IPS-20b (cell line): ENCODE results near the gene LOC101059915.
"Not testable (repeated sequence)": the region's sequence is repeated elsewhere in the genome, so short reads cannot be mapped to it uniquely, and the experiment has no call there.

Experiments used
- H3K27ac ChIP-seq: one replicate; pipeline ENCODE4 v1.5.1; 2013; ENCODE audit warnings: low read length
- H3K27me3 ChIP-seq: 2 replicates; pipeline ENCODE4 v1.6.1; 2013; ENCODE audit warnings: mild to moderate bottlenecking, low read length, inconsistent platforms; ENCODE audit not compliant: insufficient read depth
- H3K36me3 ChIP-seq: 2 replicates; pipeline ENCODE4 v1.6.1; 2013; ENCODE audit warnings: low read depth, mild to moderate bottlenecking, inconsistent platforms, low read length, moderate library complexity; ENCODE audit not compliant: insufficient read depth
- H3K4me1 ChIP-seq: 2 replicates; pipeline ENCODE4 v1.6.1; 2013; ENCODE audit warnings: mild to moderate bottlenecking, control low read depth, inconsistent platforms, low read length, moderate library complexity; ENCODE audit not compliant: insufficient read depth
- H3K4me3 ChIP-seq: 2 replicates; pipeline ENCODE4 v1.5.1; 2013; ENCODE audit warnings: mild to moderate bottlenecking, low read length, inconsistent platforms
- H3K9ac ChIP-seq: 2 replicates; pipeline ENCODE4 v1.6.1; 2013; ENCODE audit warnings: low read depth, mild to moderate bottlenecking, inconsistent platforms, low read length, moderate library complexity
- H3K9me3 ChIP-seq: 2 replicates; pipeline ENCODE4 v1.6.1; 2013; ENCODE audit warnings: mild to moderate bottlenecking, low read depth, low read length, inconsistent platforms; ENCODE audit not compliant: insufficient read depth

LOC101059915 gene

DNA sequence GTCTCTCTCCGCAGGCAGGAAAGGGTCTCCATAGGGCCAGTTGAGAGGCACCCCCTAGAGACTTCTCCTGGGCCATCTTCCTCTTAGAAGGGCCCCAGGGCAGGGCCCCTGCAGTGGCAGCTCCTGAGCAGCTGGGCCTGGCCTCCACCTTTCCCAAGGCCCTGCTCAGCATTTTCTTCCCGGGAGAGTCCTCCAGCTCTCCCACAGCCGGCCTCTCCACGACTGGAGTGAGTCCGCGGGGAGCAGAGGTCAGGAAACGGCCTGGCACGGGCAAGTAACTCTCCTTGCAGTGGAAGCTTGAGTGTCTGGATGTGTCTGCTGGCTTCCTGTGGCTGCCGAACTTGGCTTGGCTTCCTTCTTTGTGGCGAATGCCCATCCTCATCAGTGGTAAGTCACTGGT lies 1.6 kb upstream of the LOC101059915 start:
- Histone ChIP-seq H3K9me3 (no peaks in the 10 kb centered on the region), H3K4me1 (no peaks in the 10 kb centered on the region), H3K36me3 (no peaks in the 10 kb centered on the region), H3K27ac (no peak overlapping the region), H3K27me3 (no peaks in the 10 kb centered on the region), H3K4me3 (no peak overlapping the region), H3K9ac (no peak overlapping the region)

GRCh38 chrX:71666240-71667223 lies 814 bp upstream of the LOC101059915 start:
- no peaks in the 10 kb centered on the region for H3K4me1 ChIP-seq
- H3K27ac ChIP-seq, result no peak overlapping the region
- no peaks in the 10 kb centered on the region for H3K36me3 ChIP-seq
- H3K4me3 ChIP-seq, result no peak overlapping the region
- H3K9ac ChIP-seq, result no peak overlapping the region
- H3K9me3 ChIP-seq, result no peaks in the 10 kb centered on the region
- no peaks in the 10 kb centered on the region for H3K27me3 ChIP-seq

DNA sequence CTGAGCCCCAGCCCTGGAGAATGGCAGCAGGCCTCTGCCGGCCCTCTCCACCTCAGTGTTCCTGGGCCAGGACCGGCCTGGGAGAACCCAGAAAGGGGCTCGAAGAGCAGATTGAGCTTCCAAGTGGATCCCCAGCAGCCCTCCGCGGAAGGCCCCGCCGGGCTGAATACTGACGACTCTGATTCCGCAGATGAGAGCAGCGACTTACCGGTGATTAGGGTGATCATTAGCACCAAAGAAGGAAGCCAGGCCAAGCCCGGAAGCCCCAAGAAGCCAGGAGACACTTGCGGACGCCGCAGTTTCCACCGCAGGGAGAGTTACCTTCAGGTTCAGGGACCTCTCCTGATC lies 876 bp downstream of the LOC101059915 start:
- no peaks in the 10 kb centered on the region for H3K27me3 ChIP-seq
- H3K9me3 ChIP-seq, result no peaks in the 10 kb centered on the region
- H3K4me3 ChIP-seq, result no peak overlapping the region
- no peaks in the 10 kb centered on the region for H3K36me3 ChIP-seq
- no peak overlapping the region for H3K27ac ChIP-seq
- no peaks in the 10 kb centered on the region for H3K4me1 ChIP-seq
- H3K9ac ChIP-seq, result no peak overlapping the region

DNA sequence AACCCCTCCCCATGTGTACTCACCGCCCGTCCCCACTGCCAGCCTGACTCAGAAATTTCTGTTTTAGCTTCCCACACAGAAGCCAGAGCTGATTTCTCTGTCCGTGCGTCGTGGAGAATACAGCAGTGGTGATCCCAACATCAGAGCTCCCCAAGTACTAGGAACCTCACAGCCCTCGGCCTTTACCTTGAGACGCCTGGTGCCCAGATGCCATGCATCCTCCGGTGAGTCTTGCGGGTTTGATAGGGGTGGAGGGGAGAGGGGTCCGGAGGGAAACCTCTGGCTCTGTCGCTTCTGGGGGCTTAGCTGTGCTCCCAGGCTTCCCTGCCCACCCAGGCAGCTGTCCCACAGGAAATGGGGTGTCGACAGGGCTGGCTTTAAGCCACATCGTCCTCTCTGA lies 2.1 kb downstream of the LOC101059915 start:
- Histone ChIP-seq H3K9me3 (no peaks in the 10 kb centered on the region), H3K4me1 (no peaks in the 10 kb centered on the region), H3K36me3 (no peaks in the 10 kb centered on the region), H3K27me3 (no peaks in the 10 kb centered on the region), H3K27ac (no peak overlapping the region), H3K4me3 (no peak overlapping the region), H3K9ac (no peak overlapping the region)

GRCh38 chrX:71669947-71670346 lies 2.6 kb downstream of the LOC101059915 start:
- H3K9ac ChIP-seq, H3K27ac ChIP-seq, H3K4me1 ChIP-seq, H3K27me3 ChIP-seq, H3K9me3 ChIP-seq, H3K4me3 ChIP-seq, H3K36me3 ChIP-seq: not testable (repeated sequence)

DNA sequence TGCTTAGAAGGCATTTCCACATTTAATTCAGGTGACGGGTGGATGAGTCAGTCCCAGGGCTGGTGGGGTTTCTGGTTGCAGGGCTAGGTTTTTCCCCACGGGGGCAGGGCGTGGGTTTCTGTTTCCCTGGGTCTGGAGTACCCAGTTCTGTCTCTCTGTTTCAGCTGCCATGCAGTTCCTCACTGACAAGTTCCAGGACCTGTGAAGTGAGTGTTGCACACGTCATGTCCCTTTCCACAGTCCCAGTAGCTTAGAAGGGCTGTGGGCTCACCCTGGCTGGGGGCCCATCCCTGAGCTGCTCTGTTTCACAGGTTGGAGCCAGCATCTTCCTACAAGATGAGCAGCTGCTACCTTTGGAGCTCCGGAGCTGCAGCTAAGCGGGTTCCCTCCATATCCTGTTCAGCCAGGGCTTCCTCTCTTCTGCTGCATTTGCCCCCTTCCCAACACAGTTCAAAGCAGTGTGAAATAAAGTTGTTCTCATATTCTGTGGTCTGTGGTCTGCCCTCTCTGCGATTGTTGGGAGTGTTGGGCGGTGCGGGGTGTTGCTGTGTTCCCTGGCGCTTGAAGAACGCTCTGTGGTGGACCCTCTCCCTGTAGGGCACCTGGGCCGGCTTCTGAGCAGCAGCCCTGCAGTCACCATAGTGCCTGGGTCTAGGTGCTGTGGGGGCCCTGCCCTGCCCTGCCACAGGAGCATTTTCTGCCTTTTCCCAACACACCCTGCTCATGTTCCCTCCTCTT lies 3.9 kb downstream of the LOC101059915 start:
- no peak overlapping the region for H3K27ac ChIP-seq
- no peaks in the 10 kb centered on the region for H3K36me3 ChIP-seq
- H3K9ac ChIP-seq, result no peak overlapping the region
- H3K4me1 ChIP-seq, result no peaks in the 10 kb centered on the region
- no peaks in the 10 kb centered on the region for H3K9me3 ChIP-seq
- no peak overlapping the region for H3K4me3 ChIP-seq
- no peaks in the 10 kb centered on the region for H3K27me3 ChIP-seq

DNA sequence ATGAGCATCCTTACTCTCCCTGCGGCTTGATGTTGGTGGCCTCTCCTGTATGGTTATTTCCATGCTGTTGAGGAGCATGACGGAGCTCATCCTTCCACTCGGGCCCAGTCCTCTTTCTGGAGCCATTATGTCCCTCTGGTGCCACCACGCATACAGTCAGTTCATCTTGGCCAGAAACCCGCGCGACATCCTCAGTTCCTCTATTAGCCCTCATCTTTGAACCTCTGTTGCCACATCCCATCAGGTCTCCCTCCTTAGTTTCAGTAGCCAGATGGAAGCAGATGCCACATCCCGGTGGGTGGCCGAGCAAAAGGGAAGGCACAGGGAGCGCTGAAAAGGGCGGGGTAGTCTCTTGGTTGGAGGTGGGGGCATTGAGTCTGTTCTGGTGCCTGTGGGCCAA lies 4.6 kb downstream of the LOC101059915 start:
- Histone ChIP-seq H3K4me3 (no peak overlapping the region), H3K9ac (no peak overlapping the region), H3K36me3 (no peaks in the 10 kb centered on the region), H3K9me3 (no peaks in the 10 kb centered on the region), H3K27me3 (no peaks in the 10 kb centered on the region), H3K27ac (no peak overlapping the region), H3K4me1 (no peaks in the 10 kb centered on the region)

DNA sequence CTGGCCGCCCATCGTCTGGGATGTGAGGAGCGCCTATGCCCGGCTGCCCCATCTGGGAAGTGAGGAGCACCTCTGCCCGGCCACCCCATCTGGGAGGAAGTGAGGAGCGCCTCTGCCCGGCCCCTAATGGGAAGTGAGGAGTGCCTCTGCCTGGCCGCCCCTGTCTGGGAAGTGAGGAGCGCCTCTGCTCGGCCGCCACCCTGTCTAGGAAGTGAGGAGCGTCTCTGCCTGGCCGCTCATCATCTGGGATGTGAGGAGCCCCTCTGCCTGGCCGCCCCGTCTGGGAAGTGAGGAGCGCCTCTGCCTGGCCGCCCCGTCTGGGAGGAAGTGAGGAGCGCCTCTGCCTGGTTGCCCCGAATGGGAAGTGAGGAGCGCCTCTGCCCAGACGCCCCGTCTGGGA lies 8.3 kb downstream of the LOC101059915 start:
- not testable (repeated sequence) for H3K27me3 ChIP-seq, H3K9me3 ChIP-seq, H3K27ac ChIP-seq, H3K9ac ChIP-seq, H3K4me1 ChIP-seq, H3K4me3 ChIP-seq, H3K36me3 ChIP-seq

GRCh38 chrX:71676068-71676795 lies 8.9 kb downstream of the LOC101059915 start:
- not testable (repeated sequence) for H3K27me3 ChIP-seq, H3K4me1 ChIP-seq, H3K36me3 ChIP-seq, H3K27ac ChIP-seq, H3K4me3 ChIP-seq, H3K9me3 ChIP-seq, H3K9ac ChIP-seq

DNA sequence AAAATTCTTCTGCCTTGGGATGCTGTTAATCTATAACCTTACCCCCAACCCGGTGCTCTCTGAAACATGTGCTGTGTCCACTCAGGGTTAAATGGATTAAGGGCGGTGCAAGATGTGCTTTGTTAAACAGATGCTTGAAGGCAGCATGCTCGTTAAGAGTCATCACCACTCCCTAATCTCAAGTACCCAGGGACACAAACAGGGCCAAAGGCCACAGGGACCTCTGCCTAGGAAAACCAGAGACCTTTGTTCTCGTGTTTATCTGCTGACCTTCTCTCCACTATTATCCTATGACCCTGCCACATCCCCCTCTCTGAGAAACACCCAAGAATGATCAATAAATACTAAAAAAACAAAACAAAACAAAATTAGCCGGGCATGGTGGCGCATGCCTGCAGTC lies 9.8 kb downstream of the LOC101059915 start:
- H3K27me3 ChIP-seq, H3K9me3 ChIP-seq, H3K36me3 ChIP-seq, H3K4me1 ChIP-seq, H3K9ac ChIP-seq, H3K27ac ChIP-seq, H3K4me3 ChIP-seq: not testable (repeated sequence)

DNA sequence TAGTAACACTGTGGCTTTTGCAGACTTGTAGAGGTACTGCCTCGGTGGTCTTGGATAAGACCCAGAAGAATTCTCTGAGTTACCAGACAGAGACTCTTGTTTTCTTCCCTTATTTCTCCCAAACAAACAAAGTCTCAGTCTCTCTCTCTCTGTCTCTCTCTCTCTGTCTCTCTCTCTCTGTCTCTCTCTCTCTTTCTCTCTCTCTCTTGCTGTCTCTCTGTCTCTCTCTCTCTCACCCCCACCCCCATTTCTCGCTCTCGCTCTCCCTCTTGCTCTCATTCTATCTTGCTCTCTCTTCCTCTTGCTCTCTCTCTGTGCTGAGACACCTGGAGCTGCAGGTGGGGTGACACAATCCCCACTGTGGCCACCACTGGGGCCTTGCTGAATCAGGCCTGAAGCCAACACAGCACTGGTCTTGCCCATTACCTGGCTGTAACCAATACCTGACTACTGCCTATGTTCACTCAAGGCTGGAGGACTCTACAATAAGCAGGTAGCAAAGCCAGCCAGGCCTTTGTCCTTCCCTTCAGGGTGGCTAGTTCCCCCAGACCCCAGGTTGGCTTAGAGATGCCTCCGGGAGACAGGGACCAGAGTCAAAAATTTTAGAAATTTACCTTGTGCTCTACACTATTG lies 12.3 kb downstream of the LOC101059915 start:
- H3K27ac ChIP-seq, result no peak overlapping the region
- no peaks in the 10 kb centered on the region for H3K36me3 ChIP-seq
- H3K9me3 ChIP-seq, result no peaks in the 10 kb centered on the region
- no peaks in the 10 kb centered on the region for H3K4me1 ChIP-seq
- H3K4me3 ChIP-seq, result no peak overlapping the region
- no peak overlapping the region for H3K9ac ChIP-seq
- no peaks in the 10 kb centered on the region for H3K27me3 ChIP-seq
